HL-60 (cell line): ENCODE data around the gene PRRG2.

Experiments
- CTCF ChIP-seq: IDR thresholded peaks from one replicate; pipeline ENCODE4 v1.5.1; 2011; ENCODE audit warnings: low read length, control low read depth, inconsistent platforms; ENCODE audit not compliant: insufficient read depth
- GABPA ChIP-seq: IDR thresholded peaks from 2 replicates; pipeline ENCODE4 v1.6.1; 2012; ENCODE audit warnings: low read depth
- POLR2AphosphoS5 ChIP-seq: IDR thresholded peaks from 2 replicates; pipeline ENCODE4 v1.6.1; 2012; ENCODE audit warnings: low read depth
- REST ChIP-seq: IDR thresholded peaks from 2 replicates; pipeline ENCODE4 v1.6.1; 2012; ENCODE audit warnings: low read depth; ENCODE audit not compliant: insufficient replicate concordance
- SPI1 ChIP-seq: IDR thresholded peaks from 2 replicates; pipeline ENCODE4 v1.6.1; 2012; ENCODE audit warnings: low read depth, mild to moderate bottlenecking, borderline replicate concordance

- TF ChIP-seq CTCF: no peak
- TF ChIP-seq POLR2AphosphoS5: peak; percentile 94
- peak; percentile 60 for TF ChIP-seq REST
- TF ChIP-seq GABPA: peak; percentile 28
- TF ChIP-seq SPI1: no peak
Observed at GRCh38 chr19:49590071-49590970, 9.2 kb downstream of the PRRG2 start.
